K562 (cell line): ENCODE results near the gene TMCO4.

ENCODE experiments used
- ZNF507 ChIP-seq: conservative IDR thresholded peaks from 2 replicates; pipeline ENCODE4 v1.6.1; 2017; ENCODE audit warnings: missing genetic modification characterization, missing compliant biosample characterization
- TF ChIP-seq, protein P1 (sequence below), 3 experiments: IDR thresholded peaks in 2 of 3; conservative IDR thresholded peaks in 1 of 3; 2 replicates each; pipeline ENCODE4 v1.5.1; 2011 to 2012; ENCODE audit warnings: low read length in 3 of 3, mild to moderate bottlenecking in 3 of 3, control low read depth in 2 of 3, improper control_type of control experiment in 1 of 3, inconsistent platforms in 1 of 3, low read depth in 1 of 3, mixed read lengths in 1 of 3, moderate library complexity in 1 of 3; ENCODE audit not compliant: insufficient read depth in 2 of 3

DNA sequence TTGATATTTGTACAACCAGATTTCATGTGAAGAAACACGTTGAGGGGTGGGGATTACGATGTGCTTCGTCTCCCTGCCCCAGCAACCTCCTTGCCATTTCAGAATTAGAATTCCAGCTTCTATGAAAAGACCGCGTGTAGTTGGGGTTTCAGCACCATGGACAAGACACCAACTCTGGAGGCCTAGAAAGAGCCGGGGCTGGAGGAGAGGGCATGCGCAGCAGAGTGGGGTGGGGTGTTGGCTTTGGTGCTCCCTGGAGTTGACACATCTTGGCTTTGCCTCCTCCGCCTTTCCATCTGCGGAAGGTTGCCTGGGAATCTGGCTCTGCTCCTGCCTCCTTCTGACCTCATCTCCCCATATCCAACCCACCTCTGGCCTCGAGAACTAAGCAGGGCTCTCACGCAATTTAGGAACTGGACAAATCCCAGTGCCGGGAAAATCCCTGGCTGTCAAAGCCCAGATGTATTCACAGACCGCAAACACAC, 123.2 kb downstream of the TMCO4 start:
- TF ChIP-seq, protein P1, sequence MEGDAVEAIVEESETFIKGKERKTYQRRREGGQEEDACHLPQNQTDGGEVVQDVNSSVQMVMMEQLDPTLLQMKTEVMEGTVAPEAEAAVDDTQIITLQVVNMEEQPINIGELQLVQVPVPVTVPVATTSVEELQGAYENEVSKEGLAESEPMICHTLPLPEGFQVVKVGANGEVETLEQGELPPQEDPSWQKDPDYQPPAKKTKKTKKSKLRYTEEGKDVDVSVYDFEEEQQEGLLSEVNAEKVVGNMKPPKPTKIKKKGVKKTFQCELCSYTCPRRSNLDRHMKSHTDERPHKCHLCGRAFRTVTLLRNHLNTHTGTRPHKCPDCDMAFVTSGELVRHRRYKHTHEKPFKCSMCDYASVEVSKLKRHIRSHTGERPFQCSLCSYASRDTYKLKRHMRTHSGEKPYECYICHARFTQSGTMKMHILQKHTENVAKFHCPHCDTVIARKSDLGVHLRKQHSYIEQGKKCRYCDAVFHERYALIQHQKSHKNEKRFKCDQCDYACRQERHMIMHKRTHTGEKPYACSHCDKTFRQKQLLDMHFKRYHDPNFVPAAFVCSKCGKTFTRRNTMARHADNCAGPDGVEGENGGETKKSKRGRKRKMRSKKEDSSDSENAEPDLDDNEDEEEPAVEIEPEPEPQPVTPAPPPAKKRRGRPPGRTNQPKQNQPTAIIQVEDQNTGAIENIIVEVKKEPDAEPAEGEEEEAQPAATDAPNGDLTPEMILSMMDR (IDR thresholded peaks at IDR 0.05 in 2 of 3, conservative IDR thresholded peaks at IDR 0.05 in 1 of 3; ENCODE audit: insufficient read depth in 2 of 3, low read depth in 1 of 3, low read length in 3 of 3) = no peak
- no peak for TF ChIP-seq ZNF507
